Neuron (in vitro differentiated cells): ENCODE measurements around the gene TLE3.
A peak's percentile ranks its signal among the peaks of the same experiment; 100 is the strongest.

ENCODE experiments used
- H2AFZ ChIP-seq: one replicate; pipeline ENCODE4 v1.6.1; 2013; ENCODE audit warnings: low read depth, mild to moderate bottlenecking, inconsistent platforms, low read length, moderate library complexity
- H3K27me3 ChIP-seq: one replicate; pipeline ENCODE4 v1.6.1; 2013; ENCODE audit warnings: low read length; ENCODE audit not compliant: insufficient read depth
- H3K36me3 ChIP-seq: one replicate; pipeline ENCODE4 v1.6.1; 2013; ENCODE audit warnings: low read length; ENCODE audit not compliant: insufficient read depth
- H3K4me1 ChIP-seq: one replicate; pipeline ENCODE4 v1.6.1; 2013; ENCODE audit warnings: low read length; ENCODE audit not compliant: insufficient read depth
- H3K4me3 ChIP-seq: 2 replicates; pipeline ENCODE4 v1.5.1; 2013; ENCODE audit warnings: mild to moderate bottlenecking, low read length, moderate library complexity
- H3K9me3 ChIP-seq: one replicate; pipeline ENCODE4 v1.6.1; 2013; ENCODE audit warnings: low read length

The TLE3 gene

DNA sequence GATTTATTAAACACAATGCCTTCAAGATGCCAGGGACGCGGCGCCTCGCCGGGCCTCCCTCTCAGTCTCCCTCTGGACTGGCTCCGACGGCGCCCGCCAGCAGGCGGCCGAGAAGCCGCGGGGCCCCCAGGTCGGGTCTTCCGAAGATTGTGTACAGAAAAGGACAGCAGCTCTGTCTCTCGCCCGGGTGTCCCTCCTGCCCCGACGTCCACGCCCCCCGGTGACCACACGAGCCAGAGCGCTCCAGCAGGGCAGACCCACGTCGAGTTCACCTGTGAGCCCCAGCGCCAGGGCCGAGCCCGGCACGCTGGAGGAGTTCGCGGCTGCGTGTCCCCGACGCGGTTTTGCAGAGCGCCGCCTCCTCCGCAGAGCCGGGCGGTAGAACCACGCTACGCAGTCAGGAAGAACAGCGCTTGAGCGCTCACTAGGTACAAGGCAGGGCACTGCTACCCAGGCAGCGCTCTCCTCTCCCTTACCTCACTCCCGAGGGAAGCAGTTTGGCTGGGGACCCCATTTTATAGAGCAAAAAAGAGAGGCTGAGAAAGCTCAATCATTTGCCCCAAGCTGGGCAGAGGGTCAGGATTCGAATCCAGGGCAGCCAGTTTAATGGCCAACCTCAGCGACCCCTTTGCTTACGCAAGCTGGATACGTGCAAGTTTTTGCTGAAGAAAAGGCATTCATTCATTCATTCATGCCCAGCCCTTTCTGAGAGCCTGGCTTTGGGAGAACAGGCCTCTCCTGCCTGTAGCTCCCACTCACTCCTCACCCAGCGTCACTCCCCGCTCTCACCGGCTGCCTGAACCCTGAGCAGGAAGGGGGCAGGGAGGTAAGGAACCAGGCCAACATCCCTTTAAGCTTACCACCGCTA, 3.0 kb upstream of the TLE3 start:
- H3K9me3 ChIP-seq, result no peaks in the 10 kb centered on the region
- no peak overlapping the region for H2AFZ ChIP-seq
- H3K4me1 ChIP-seq, result peaks cover 30% of the 10 kb centered on the region
- peaks cover 23% of the 10 kb centered on the region for H3K27me3 ChIP-seq
- H3K4me3 ChIP-seq, result peak overlapping the region; percentile 21
- no peaks in the 10 kb centered on the region for H3K36me3 ChIP-seq

DNA sequence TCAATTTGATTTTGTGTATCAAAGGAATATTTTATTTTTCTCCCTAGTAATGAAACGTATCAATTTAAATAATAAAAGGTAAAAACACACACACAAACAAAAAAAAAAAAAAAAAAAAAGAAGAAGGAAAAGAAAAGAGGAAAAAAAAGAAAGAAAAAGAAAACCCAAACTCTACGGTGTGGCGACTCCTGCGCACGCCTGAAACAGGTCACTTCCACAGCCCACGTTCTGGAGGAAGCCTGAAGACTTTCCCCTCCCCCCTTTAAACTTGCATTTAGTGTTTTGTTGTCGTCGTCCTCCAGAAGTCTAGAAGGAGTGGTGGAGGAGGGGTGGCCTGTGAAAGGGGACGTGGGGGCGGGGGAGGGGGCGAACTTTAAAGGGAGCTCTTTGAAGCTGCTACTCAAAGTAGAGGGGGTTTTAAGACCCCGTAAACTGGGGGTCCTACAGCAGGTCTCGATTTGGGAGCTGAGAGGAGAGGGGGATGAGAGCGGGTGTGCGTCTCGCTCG, 2.3 kb upstream of the TLE3 start:
- no peaks in the 10 kb centered on the region for H3K36me3 ChIP-seq
- no peaks in the 10 kb centered on the region for H3K9me3 ChIP-seq
- H3K4me1 ChIP-seq, result peaks cover 35% of the 10 kb centered on the region
- peaks cover 23% of the 10 kb centered on the region for H3K27me3 ChIP-seq
- peak overlapping the region; percentile 19 for H3K4me3 ChIP-seq
- H2AFZ ChIP-seq, result no peak overlapping the region

DNA sequence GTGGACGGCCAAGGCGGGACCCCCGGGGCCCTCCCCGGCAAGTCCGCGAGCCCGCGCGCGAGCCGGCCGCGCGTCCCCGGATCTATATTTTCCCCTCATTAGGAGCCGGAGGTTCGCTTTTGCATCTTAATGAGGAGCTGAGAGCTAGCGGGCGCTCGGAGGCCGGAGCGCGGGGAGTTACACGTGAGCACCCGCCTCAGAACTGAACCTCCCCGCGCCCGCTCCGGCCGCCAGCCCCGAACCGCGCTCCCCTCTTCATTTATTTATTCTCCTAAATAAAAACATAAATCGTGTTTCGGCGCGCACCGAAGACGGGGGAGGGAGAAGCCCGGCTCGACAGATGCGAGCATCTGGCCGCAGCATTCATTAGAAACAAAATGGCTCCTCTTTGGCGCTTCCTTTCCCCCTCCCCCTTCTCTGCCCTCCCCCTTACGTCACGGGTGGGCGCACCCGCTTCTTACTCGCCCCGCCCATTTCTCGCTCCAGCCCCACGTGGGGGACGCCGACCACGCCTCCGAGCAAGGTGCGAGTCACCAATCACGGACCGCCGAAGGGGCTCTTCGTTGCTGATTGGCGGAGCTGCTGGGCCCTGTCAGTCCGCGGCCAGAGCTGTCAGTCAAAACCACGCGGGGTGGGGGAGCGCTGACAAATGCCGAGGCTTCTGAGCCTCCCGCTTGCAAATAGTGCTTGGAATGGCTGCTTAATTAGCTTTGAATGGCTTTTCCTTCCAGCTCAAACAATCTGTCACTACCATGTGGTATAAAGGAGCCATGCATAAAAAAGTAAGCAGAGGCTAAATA, 1.6 kb upstream of the TLE3 start:
- no peaks in the 10 kb centered on the region for H3K36me3 ChIP-seq
- H2AFZ ChIP-seq, result peak overlapping the region; percentile 65
- H3K4me1 ChIP-seq, result peaks cover 41% of the 10 kb centered on the region
- no peaks in the 10 kb centered on the region for H3K9me3 ChIP-seq
- peaks cover 21% of the 10 kb centered on the region for H3K27me3 ChIP-seq
- H3K4me3 ChIP-seq, result peak overlapping the region; percentile 86

- H2AFZ ChIP-seq, result peak overlapping the region; percentile 65
Measured at GRCh38 chr15:70098461-70099166, 897 bp upstream of the TLE3 start.

GRCh38 chr15:70098153-70098460, 390 bp upstream of the TLE3 start:
- Histone ChIP-seq H3K4me3 (peak overlapping the region; percentile 86), H3K27me3 (peaks cover 10% of the 10 kb centered on the region), H2AFZ (no peak overlapping the region), H3K4me1 (peaks cover 53% of the 10 kb centered on the region), H3K9me3 (no peaks in the 10 kb centered on the region), H3K36me3 (peaks cover 8% of the 10 kb centered on the region)

More at GRCh38 chr15:70098461-70099166, 897 bp upstream of the TLE3 start:
- Histone ChIP-seq H3K27me3 (peaks cover 15% of the 10 kb centered on the region), H3K36me3 (peaks cover 3% of the 10 kb centered on the region), H3K9me3 (no peaks in the 10 kb centered on the region), H3K4me3 (peak overlapping the region; percentile 86), H3K4me1 (peaks cover 48% of the 10 kb centered on the region)

- Histone ChIP-seq H3K4me1 (peaks cover 63% of the 10 kb centered on the region), H3K27me3 (no peaks in the 10 kb centered on the region), H3K36me3 (peaks cover 8% of the 10 kb centered on the region), H3K9me3 (no peaks in the 10 kb centered on the region), H3K4me3 (peak overlapping the region; percentile 86), H2AFZ (no peak overlapping the region)
Measured at GRCh38 chr15:70097063-70097320, 725 bp downstream of the TLE3 start.

DNA sequence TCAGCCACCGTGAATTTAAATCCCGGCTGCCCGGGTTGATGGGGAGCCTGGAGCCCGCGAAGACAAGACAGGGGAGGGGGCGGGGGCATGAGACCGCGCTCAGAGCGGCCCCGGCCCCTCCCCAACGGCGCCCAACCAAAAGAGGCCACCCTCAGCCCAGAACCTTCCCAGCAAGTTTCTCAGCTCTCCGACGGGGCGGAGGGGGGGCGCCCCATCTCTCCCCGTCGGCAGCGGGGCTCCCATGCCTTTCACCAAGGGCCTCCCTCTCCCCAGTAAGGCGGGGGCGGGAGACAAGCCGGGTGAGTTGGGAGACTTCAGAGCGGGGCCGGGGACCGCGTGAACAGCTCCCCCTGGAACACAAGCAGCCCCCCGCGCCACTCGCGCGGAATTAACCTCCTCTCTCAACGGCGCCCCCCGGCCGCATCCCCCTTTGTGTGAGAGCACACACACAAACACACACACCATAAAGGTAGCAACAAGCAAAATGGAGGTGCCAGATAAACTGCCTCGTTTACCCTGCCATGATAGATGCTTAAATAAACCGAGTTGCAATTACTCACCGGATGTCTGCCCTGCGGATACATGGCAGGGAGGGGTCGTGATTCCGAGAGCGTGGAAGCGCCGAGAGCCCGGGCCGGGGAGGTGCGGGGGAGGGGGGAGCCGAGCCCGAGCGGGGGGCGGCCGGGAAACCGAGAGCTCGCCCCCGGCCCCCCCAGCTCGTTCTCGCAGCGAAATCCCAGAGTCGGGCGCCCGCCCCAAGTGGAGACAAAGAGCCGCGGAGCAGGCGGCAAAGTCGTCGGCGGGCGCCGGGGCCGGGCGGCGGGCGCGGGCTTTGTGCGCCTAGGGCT, 1.3 kb downstream of the TLE3 start:
- peaks cover 64% of the 10 kb centered on the region for H3K4me1 ChIP-seq
- H2AFZ ChIP-seq, result peak overlapping the region; percentile 57
- no peaks in the 10 kb centered on the region for H3K27me3 ChIP-seq

GRCh38 chr15:70095408-70096214, 2.1 kb downstream of the TLE3 start:
- Histone ChIP-seq H3K4me1 (peaks cover 65% of the 10 kb centered on the region), H3K36me3 (peaks cover 9% of the 10 kb centered on the region)

More for the DNA sequence above, 1.3 kb downstream of the TLE3 start:
- no peaks in the 10 kb centered on the region for H3K9me3 ChIP-seq
- peak overlapping the region; percentile 86 for H3K4me3 ChIP-seq
- H3K36me3 ChIP-seq, result peaks cover 8% of the 10 kb centered on the region

GRCh38 chr15:70094690-70095311, 2.9 kb downstream of the TLE3 start:
- Histone ChIP-seq H3K4me3 (peak overlapping the region; percentile 86), H3K36me3 (peaks cover 14% of the 10 kb centered on the region), H2AFZ (no peak overlapping the region), H3K9me3 (no peaks in the 10 kb centered on the region), H3K4me1 (peaks cover 64% of the 10 kb centered on the region), H3K27me3 (no peaks in the 10 kb centered on the region)

More at GRCh38 chr15:70095408-70096214, 2.1 kb downstream of the TLE3 start:
- no peaks in the 10 kb centered on the region for H3K27me3 ChIP-seq
- peak overlapping the region; percentile 86 for H3K4me3 ChIP-seq
- H3K9me3 ChIP-seq, result no peaks in the 10 kb centered on the region
- peak overlapping the region; percentile 57 for H2AFZ ChIP-seq

DNA sequence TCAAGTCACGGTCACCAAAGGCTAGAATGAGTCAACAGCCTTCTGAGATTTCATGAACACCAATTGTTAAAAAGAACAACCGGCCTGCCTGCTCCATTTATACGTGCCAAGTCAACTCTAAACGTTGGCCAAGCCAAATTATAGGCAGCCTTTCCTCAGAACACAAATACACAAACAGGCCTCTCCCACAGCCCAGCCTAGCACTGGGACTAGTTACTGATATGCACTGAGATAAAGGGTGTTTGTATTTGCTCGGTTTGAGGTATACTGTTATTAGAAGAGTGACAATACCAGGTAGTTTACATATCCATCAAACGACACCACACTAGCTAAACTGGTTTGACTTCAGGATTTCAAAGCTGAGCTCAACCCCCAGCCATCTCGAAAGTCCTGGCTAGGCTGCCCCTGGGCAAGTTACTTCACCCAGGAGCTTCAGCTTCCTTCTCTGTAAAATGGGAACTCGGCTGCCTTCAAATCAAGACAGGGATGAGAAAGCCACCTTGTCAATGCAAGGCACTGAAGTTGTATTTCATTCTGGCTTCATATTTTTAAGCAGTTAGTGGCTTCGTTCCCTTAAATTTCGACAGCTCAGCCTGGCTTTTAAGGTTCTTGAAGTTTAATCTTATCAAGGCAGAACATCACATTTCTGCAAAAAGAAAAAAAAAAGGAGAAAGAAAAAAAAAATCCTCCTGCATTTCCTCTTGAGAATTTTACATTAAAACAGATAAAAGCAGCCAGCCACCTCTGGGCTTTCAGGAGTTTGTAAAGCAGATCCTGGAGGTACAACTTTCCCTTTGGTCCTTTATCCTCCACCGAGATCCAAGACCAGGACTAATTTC, 4.0 kb downstream of the TLE3 start:
- H3K4me1 ChIP-seq, result peaks cover 69% of the 10 kb centered on the region
- H2AFZ ChIP-seq, result no peak overlapping the region
- no peaks in the 10 kb centered on the region for H3K9me3 ChIP-seq
- no peaks in the 10 kb centered on the region for H3K27me3 ChIP-seq
- peaks cover 18% of the 10 kb centered on the region for H3K36me3 ChIP-seq
- no peak overlapping the region for H3K4me3 ChIP-seq

DNA sequence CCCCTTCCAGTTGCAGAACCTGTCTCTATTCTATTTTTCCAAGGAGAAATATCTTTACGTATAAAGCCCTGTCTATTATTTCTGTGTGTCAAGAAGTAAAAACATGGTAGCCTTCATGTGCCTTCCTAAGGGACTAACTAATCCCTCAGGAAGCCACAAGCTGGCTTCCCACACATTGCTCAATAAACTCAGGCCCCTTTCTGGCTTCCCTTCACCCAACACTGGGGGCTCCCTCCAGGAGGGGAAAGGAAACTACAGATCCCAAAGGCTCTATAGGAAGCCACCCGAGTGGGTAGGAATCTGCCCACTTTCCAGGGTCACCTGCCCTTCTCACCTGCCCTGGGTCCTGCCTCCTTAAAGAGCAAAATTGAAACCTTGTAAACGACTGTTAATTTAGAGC, 4.6 kb downstream of the TLE3 start:
- Histone ChIP-seq H3K27me3 (no peaks in the 10 kb centered on the region), H3K36me3 (peaks cover 18% of the 10 kb centered on the region), H3K4me1 (peaks cover 69% of the 10 kb centered on the region), H3K4me3 (no peak overlapping the region), H2AFZ (no peak overlapping the region), H3K9me3 (no peaks in the 10 kb centered on the region)
